H1 (cell line): ENCODE measurements around the gene CADM2. TPM values are rescaled to one million over a fixed set of nuclear protein-coding genes. Genes with fewer than 3 reads are reported as not detected.

Source experiments
- GTF2F1 ChIP-seq: IDR thresholded peaks from 2 replicates; pipeline ENCODE4 v1.6.1; 2012; ENCODE audit warnings: low read depth, low read length, improper control_type of control experiment, borderline replicate concordance
- RNF2 ChIP-seq: fragments of 200-900, 300-1000 bp; sonication (generic); IDR thresholded peaks from 2 replicates; pipeline ENCODE4 v1.7.1; 2016; ENCODE audit warnings: borderline replicate concordance, low read depth, mild to moderate bottlenecking, antibody characterized with exemption, low read length; ENCODE audit not compliant: poor library complexity, severe bottlenecking; ENCODE audit errors: missing control alignments
- SP1 ChIP-seq: IDR thresholded peaks from 2 replicates; pipeline ENCODE4 v1.6.1; 2011; ENCODE audit warnings: low read depth, low read length
- TBP ChIP-seq: IDR thresholded peaks from 2 replicates; pipeline ENCODE4 v1.6.1; 2011; ENCODE audit warnings: low read depth, low read length, improper control_type of control experiment
- polyA plus RNA-seq, 7 experiments: library from polyadenylated mRNA; depleted of rRNA in 3 of 7; stranded (reverse) in 5 of 7; unstranded in 2 of 7; fragments of >200 nt in 5 of 7; fragments of 200-250 nt in 2 of 7; gene quantifications; 1 replicate in 5 of 7; 2 replicates in 1 of 7; 4 replicates in 1 of 7; pipeline versions ENCODE4 v1.2.1 to v1.2.3, GENCODE V29; 2011 to 2013; ENCODE audit warnings: missing spikeins in 2 of 7, mixed read lengths in 2 of 7
- total RNA-seq: library from RNA; stranded (reverse); fragmentation: NEBNext Ultra II Directional; extraction: Animal tissue kit (Norgen Biotek cat#: 25700); gene quantifications from 2 replicates; pipeline ENCODE4 v1.2.1, GENCODE V29; 2021

The CADM2 gene
- total and polyA plus RNA-seq, 2 of the 8 experiments (the other 6 are each of a cell fraction or from before 2014, with no cell fraction given): 14.9 to 20.9 TPM

DNA sequence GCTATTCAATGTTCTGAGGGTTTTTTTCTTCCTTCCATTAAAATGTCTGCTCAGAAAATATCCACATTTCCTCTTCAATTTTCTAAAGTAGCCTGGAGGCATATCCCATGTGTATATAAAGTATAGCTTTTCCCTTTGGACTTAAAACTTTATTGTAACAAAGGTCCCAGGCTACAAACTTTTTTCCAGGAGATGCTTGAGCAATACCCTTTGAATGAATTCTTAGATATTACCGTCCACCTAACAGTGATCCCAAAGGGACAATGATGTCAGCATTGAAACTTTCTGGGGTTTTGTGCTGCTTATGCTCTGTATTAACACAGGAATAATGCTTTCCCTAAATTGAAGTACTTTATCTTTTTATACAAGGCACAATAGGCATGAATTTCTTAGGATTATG lies 525.2 kb downstream of the CADM2 start (continued):
- TF ChIP-seq GTF2F1: no peak
- TF ChIP-seq SP1: no peak
- no peak for TF ChIP-seq RNF2
- no peak for TF ChIP-seq TBP
- TF ChIP-seq, all 59 proteins: peak for 0
